Breast epithelium (tissue), 3 donors: ENCODE results near the gene CA14.
"Not testable (repeated sequence)": the region's sequence is repeated elsewhere in the genome, so short reads cannot be mapped to it uniquely, and the experiment has no call there.

Source experiments
- CTCF ChIP-seq, 3 donors: fragments of 450-650 bp; IDR thresholded peaks; one replicate each; pipeline ENCODE4 v1.5.1; 2016 to 2017; ENCODE audit warnings: antibody characterized with exemption in 3 of 3, mild to moderate bottlenecking in 3 of 3, moderate library complexity in 3 of 3
- POLR2A ChIP-seq: fragments of 450-650 bp; IDR thresholded peaks from one replicate; pipeline ENCODE4 v1.6.1; 2016; ENCODE audit warnings: antibody characterized with exemption, mild to moderate bottlenecking, moderate library complexity

DNA sequence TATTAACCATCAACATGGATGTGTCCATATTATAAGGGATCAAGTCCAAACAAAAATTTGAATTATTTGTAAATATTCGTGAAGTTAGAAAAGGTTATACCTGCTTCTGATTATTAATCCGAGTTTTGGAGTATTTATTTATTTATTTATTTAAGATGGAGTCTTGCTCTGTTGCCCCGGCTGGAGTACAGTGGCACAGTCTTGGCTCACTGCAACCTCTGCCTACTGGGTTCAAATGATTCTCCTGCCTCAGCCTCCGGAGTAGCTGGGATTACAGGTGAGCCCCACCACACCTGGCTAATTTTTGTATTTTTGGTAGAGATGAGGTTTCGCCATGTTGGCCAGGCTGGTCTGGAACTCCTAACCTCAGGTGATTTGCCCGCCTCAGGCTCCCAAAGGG is 41.7 kb upstream of the CA14 start:
- not testable (repeated sequence) for TF ChIP-seq POLR2A; CTCF (IDR thresholded peaks at IDR 0.05)
